T follicular helper cell (primary cell): ENCODE measurements around the gene CCDC63.
"Not testable (repeated sequence)": the region's sequence is repeated elsewhere in the genome, so short reads cannot be mapped to it uniquely, and the experiment has no call there.

ENCODE experiments used
- DNase-seq: peaks from one replicate; pipeline ENCODE4 v3.0.0-alpha.2; 2020; ENCODE audit warnings: low read depth

Gene CCDC63

GRCh38 chr12:110844551-110845338, 2.0 kb upstream of the CCDC63 start:
- no peak for DNase-seq

- no peak for DNase-seq
Measured at GRCh38 chr12:110845339-110845682, 1.5 kb upstream of the CCDC63 start.

- DNase-seq = no peak
Measured at GRCh38 chr12:110848314-110848923, 1.6 kb downstream of the CCDC63 start.

GRCh38 chr12:110849221-110849620, 2.4 kb downstream of the CCDC63 start:
- DNase-seq = no peak

GRCh38 chr12:110849748-110850403, 3.1 kb downstream of the CCDC63 start:
- DNase-seq = no peak

- no peak for DNase-seq
Measured at GRCh38 chr12:110850762-110851161, 4.0 kb downstream of the CCDC63 start.

- no peak for DNase-seq
Measured at GRCh38 chr12:110853836-110854235, 7.0 kb downstream of the CCDC63 start.

GRCh38 chr12:110856542-110856941, 9.8 kb downstream of the CCDC63 start:
- DNase-seq = no peak

GRCh38 chr12:110857528-110857927, 10.7 kb downstream of the CCDC63 start:
- no peak for DNase-seq

- not testable (repeated sequence) for DNase-seq
Measured at GRCh38 chr12:110857954-110858353, 11.2 kb downstream of the CCDC63 start.

GRCh38 chr12:110858848-110859247, 12.1 kb downstream of the CCDC63 start:
- no peak for DNase-seq

- DNase-seq = no peak
Measured at GRCh38 chr12:110860833-110861296, 14.1 kb downstream of the CCDC63 start.

- no peak for DNase-seq
Measured at GRCh38 chr12:110861729-110862128, 14.9 kb downstream of the CCDC63 start.

GRCh38 chr12:110862329-110862728, 15.5 kb downstream of the CCDC63 start:
- no peak for DNase-seq

- DNase-seq = no peak
Measured at GRCh38 chr12:110863161-110863560, 16.4 kb downstream of the CCDC63 start.

GRCh38 chr12:110865521-110865920, 18.7 kb downstream of the CCDC63 start:
- no peak for DNase-seq

- no peak for DNase-seq
Measured at GRCh38 chr12:110869026-110869425, 22.2 kb downstream of the CCDC63 start.

GRCh38 chr12:110869803-110870202, 23.0 kb downstream of the CCDC63 start:
- DNase-seq = no peak

GRCh38 chr12:110872100-110872499, 25.3 kb downstream of the CCDC63 start:
- no peak for DNase-seq

GRCh38 chr12:110874351-110874750, 27.6 kb downstream of the CCDC63 start:
- DNase-seq = no peak

GRCh38 chr12:110874781-110875180, 28.0 kb downstream of the CCDC63 start:
- no peak for DNase-seq

GRCh38 chr12:110880651-110881050, 33.9 kb downstream of the CCDC63 start:
- DNase-seq = no peak

- no peak for DNase-seq
Measured at GRCh38 chr12:110883251-110883650, 36.5 kb downstream of the CCDC63 start.
